ENCODE data around the gene ADCYAP1R1. TPM values are rescaled to one million over a fixed set of nuclear protein-coding genes. Genes with fewer than 3 reads are reported as not detected.

ADCYAP1R1 gene
- total RNA-seq, 2 experiments from 2014 or later, result not detected

DNA sequence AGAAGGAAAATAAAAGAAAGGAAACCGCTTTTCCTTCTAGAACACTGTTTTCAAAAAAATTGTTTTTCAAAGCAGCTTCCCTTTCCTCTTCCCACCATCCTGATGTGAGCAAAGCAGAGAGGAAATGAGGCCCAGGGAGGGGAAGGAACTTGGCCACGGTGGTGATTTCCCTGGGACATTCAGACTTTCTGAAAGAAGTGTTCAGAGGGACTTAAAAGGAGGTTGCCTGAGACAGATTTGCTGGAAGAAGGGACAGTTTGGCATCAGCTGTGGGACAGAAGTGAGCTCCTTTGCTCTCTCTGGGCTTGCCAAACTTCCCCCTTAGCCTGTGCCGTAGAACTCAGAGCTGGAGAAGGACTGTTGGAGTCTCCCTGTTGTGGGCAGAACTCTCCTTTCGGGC lies 30.3 kb downstream of the ADCYAP1R1 start:
- BruUV-seq (replicated peaks), result no TSS peak

DNA sequence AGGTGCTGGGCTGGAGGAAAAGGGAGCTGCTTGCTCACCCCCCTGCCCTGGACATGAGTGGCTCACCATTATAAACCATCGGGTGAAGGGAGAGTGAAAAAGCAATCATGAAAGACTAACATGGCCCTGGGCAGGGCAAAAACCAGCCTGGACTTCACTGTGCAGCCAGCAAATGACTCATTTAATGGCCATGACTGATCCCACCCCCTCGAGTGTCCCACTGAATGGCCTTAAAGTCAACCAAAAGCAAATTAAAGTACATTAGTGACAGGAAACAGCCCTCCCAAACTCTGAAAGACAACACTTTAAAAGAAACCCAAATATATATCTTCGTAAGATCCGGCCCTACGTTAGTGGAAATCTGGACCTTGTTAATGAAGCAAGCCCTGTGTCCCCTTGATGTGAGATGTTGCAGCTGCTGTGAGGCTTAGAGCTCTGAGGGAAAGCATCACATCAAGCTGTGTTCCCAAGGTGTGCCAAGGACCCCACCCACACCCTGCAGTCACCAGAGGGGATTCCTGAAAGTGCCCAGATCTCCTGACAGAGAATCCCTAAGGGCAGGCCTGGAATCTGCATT lies 31.2 kb downstream of the ADCYAP1R1 start:
- H3K4me3 ChIP-seq (ENCODE audit: low read depth, low read length, poor library complexity, severe bottlenecking), result no peak overlapping the region
- intact Hi-C loops (cut with micrococcal nuclease; ENCODE audit: unreplicated experiment), result no loop called here
- ChIA-PET CTCF (ENCODE audit: unreplicated experiment) (no interaction called here), POLR2A (no interaction called here)
- no peak overlapping the region for H3K27ac ChIP-seq (ENCODE audit: low read depth, low read length, poor library complexity, severe bottlenecking)
- no peak for DNase-seq (ENCODE audit: low spot score)
- no peak overlapping the region for H2AFZ ChIP-seq (ENCODE audit: low read length)
- H3K4me2 ChIP-seq (ENCODE audit: low read length), result no peak overlapping the region
- no peaks in the 10 kb centered on the region for H3K4me1 ChIP-seq (ENCODE audit: insufficient read depth, low read length, poor library complexity, severe bottlenecking)
- no peaks in the 10 kb centered on the region for H3K79me2 ChIP-seq (ENCODE audit: insufficient read depth, low read depth, low read length)
- no peaks in the 10 kb centered on the region for H3K36me3 ChIP-seq (ENCODE audit: insufficient read depth, low read length)
- no peak for TF ChIP-seq EZH2phosphoT487 (IDR thresholded peaks at IDR 0.05; ENCODE audit: borderline replicate concordance, low read depth, low read length)
- H3K9me2 ChIP-seq (ENCODE audit: insufficient read depth, low read length), result no peaks in the 10 kb centered on the region
- BruUV-seq (replicated peaks), result no TSS peak
- H3K9me3 ChIP-seq (ENCODE audit: low read length), result no peaks in the 10 kb centered on the region
- H4K20me1 ChIP-seq (ENCODE audit: insufficient read depth, low read length), result no peaks in the 10 kb centered on the region

More for the DNA sequence above, 30.3 kb downstream of the ADCYAP1R1 start:
- no peak overlapping the region for H3K4me2 ChIP-seq (ENCODE audit: low read length)
- ChIA-PET POLR2A (no interaction called here), CTCF (ENCODE audit: unreplicated experiment) (no interaction called here)
- H3K36me3 ChIP-seq (ENCODE audit: insufficient read depth, low read length), result no peaks in the 10 kb centered on the region
- DNase-seq (ENCODE audit: low spot score), result no peak
- no peaks in the 10 kb centered on the region for H3K9me2 ChIP-seq (ENCODE audit: insufficient read depth, low read length)
- H3K27ac ChIP-seq (ENCODE audit: low read depth, low read length, poor library complexity, severe bottlenecking), result no peak overlapping the region
- H3K4me3 ChIP-seq (ENCODE audit: low read depth, low read length, poor library complexity, severe bottlenecking), result no peak overlapping the region
- H3K9me3 ChIP-seq (ENCODE audit: low read length), result no peaks in the 10 kb centered on the region
- H3K79me2 ChIP-seq (ENCODE audit: insufficient read depth, low read depth, low read length), result no peaks in the 10 kb centered on the region
- intact Hi-C loops (cut with micrococcal nuclease; ENCODE audit: unreplicated experiment), result no loop called here
- H4K20me1 ChIP-seq (ENCODE audit: insufficient read depth, low read length), result no peaks in the 10 kb centered on the region
- H3K4me1 ChIP-seq (ENCODE audit: insufficient read depth, low read length, poor library complexity, severe bottlenecking), result no peaks in the 10 kb centered on the region
- H2AFZ ChIP-seq (ENCODE audit: low read length), result no peak overlapping the region
- TF ChIP-seq EZH2phosphoT487 (IDR thresholded peaks at IDR 0.05; ENCODE audit: borderline replicate concordance, low read depth, low read length), result no peak
- TF ChIP-seq, protein P1, sequence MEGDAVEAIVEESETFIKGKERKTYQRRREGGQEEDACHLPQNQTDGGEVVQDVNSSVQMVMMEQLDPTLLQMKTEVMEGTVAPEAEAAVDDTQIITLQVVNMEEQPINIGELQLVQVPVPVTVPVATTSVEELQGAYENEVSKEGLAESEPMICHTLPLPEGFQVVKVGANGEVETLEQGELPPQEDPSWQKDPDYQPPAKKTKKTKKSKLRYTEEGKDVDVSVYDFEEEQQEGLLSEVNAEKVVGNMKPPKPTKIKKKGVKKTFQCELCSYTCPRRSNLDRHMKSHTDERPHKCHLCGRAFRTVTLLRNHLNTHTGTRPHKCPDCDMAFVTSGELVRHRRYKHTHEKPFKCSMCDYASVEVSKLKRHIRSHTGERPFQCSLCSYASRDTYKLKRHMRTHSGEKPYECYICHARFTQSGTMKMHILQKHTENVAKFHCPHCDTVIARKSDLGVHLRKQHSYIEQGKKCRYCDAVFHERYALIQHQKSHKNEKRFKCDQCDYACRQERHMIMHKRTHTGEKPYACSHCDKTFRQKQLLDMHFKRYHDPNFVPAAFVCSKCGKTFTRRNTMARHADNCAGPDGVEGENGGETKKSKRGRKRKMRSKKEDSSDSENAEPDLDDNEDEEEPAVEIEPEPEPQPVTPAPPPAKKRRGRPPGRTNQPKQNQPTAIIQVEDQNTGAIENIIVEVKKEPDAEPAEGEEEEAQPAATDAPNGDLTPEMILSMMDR (conservative IDR thresholded peaks at IDR 0.05; ENCODE audit: low read length), result no peak

DNA sequence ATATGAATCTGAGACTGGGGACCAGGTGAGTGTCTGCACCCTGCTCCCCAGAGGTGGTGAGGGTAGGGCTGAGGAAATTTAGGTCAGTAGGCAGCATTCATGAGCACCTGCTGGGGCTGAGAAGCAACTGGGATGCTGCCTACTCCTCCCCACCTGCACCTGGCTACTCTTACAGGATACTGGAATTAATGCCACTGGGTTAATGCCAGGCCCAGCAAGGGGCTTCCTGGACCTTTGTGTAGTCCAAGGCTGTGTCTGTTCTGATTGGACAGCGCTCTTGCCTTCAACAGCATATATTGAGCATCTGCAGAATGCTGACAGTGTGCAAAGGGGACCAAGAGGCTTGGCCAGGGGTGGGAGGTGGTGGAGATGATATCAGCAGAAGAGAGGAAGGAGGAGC lies 32.1 kb downstream of the ADCYAP1R1 start:
- H3K4me1 ChIP-seq (ENCODE audit: insufficient read depth, low read length, poor library complexity, severe bottlenecking), result no peaks in the 10 kb centered on the region
- H3K36me3 ChIP-seq (ENCODE audit: insufficient read depth, low read length), result no peaks in the 10 kb centered on the region
- no peak for TF ChIP-seq EZH2phosphoT487 (IDR thresholded peaks at IDR 0.05; ENCODE audit: borderline replicate concordance, low read depth, low read length)
- TF ChIP-seq, protein P1 (conservative IDR thresholded peaks at IDR 0.05; ENCODE audit: low read length), result no peak
- CTCF ChIA-PET (ENCODE audit: unreplicated experiment), result no interaction called here
- H4K20me1 ChIP-seq (ENCODE audit: insufficient read depth, low read length), result no peaks in the 10 kb centered on the region
- no peak for DNase-seq (ENCODE audit: low spot score)
- H3K4me2 ChIP-seq (ENCODE audit: low read length), result no peak overlapping the region
- no peak overlapping the region for H2AFZ ChIP-seq (ENCODE audit: low read length)
- BruUV-seq (replicated peaks), result no TSS peak
- intact Hi-C loops (cut with micrococcal nuclease; ENCODE audit: unreplicated experiment), result no loop called here
- no peak overlapping the region for H3K27ac ChIP-seq (ENCODE audit: low read depth, low read length, poor library complexity, severe bottlenecking)
- no peak overlapping the region for H3K4me3 ChIP-seq (ENCODE audit: low read depth, low read length, poor library complexity, severe bottlenecking)
- no peaks in the 10 kb centered on the region for H3K9me2 ChIP-seq (ENCODE audit: insufficient read depth, low read length)
- POLR2A ChIA-PET, result interaction anchor here (1.2 kb wide), 1 partner anchor 10 kb away, joined by 3 read pairs; no protein-coding TSS in a partner anchor
- no peaks in the 10 kb centered on the region for H3K9me3 ChIP-seq (ENCODE audit: low read length)
- no peaks in the 10 kb centered on the region for H3K79me2 ChIP-seq (ENCODE audit: insufficient read depth, low read depth, low read length)

Measured in OCI-LY7 (cell line).